GM23248 (cell line): ENCODE measurements around the gene GPX4.

Experiments used
- EZH2 ChIP-seq: fragments of 200-600 bp; sonication (generic); IDR thresholded peaks from 2 replicates; pipeline ENCODE4 v1.6.1; 2018; ENCODE audit warnings: antibody characterized with exemption, mild to moderate bottlenecking; ENCODE audit not compliant: insufficient read depth, poor library complexity, severe bottlenecking
- EZH2phosphoT487 ChIP-seq: fragments of 200-600 bp; sonication (generic); IDR thresholded peaks from 2 replicates; pipeline ENCODE4 v1.6.1; 2018; ENCODE audit warnings: antibody characterized with exemption, moderate library complexity, mild to moderate bottlenecking, low read depth; ENCODE audit not compliant: insufficient read depth

DNA sequence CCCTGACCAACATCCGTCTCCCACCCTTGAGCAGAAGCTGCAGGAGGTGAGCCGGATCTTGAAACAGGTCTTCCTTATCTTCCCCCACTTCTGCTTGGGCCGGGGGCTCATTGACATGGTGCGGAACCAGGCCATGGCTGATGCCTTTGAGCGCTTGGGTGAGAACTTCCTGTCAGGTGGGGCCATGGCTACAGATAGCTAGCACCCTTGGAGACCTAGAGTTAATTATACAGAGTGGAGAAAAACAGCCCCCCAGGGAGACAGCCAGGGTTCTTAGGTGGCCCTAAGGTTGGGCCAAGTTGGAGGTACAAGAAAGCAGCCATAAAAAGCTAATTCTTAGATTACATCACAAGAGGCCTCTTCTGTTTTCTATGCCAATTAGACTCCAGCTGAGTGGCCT, 45.7 kb upstream of the GPX4 start:
- TF ChIP-seq EZH2 (no peak), EZH2phosphoT487 (no peak)
